Umbilical cord (tissue), 2 donors: Measurements from ENCODE around the gene PCGF3. TPM values are rescaled to one million over a fixed set of nuclear protein-coding genes. Genes with fewer than 3 reads are reported as not detected.
"Not testable (repeated sequence)": the region's sequence is repeated elsewhere in the genome, so short reads cannot be mapped to it uniquely, and the experiment has no call there.

Source experiments
- DNase-seq: peaks from one replicate; pipeline ENCODE4 v3.0.0-alpha.2; 2015; ENCODE audit warnings: low spot score
- total RNA-seq: library from RNA; depleted of rRNA; stranded (reverse); fragments of >200 nt; gene quantifications from one replicate; pipeline ENCODE4 v1.2.3, GENCODE V29; 2014; ENCODE audit warnings: low replicate concordance; ENCODE audit not compliant: insufficient read depth

Gene PCGF3
- total RNA-seq, 1 donor from 2014 or later = 48.4 TPM

GRCh38 chr4:762211-763190 is 56.9 kb downstream of the PCGF3 start:
- DNase-seq = no peak

DNA sequence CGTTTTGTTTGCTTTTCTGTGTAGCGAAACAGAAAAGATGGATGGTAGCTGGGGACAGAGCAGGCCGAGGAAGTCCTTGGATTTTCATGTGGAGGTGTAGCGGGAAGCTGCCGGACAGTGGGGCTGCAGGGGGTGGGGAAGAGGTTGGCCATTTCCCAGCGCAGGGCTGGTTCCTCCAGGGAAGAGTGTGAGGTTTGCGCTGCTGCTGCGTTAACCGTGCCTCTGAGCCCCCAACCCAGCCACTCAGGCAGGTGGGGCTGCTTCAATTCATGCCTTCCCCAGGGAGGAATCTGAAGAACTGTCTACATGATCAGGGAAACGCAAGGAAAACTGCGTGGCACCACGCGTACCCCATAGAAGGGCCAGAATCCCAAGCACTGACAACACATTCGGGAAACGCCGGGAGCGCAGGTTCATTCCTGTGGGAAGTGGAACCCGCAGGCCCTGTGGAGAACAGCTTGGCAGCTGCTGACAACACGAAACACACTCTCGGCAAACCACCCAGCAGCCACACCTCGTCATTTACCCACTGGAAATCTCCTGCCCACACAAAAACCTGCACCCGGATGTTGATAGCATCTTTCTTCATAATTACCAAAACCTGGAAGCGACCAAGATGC is 57.7 kb downstream of the PCGF3 start:
- no peak for DNase-seq

DNA sequence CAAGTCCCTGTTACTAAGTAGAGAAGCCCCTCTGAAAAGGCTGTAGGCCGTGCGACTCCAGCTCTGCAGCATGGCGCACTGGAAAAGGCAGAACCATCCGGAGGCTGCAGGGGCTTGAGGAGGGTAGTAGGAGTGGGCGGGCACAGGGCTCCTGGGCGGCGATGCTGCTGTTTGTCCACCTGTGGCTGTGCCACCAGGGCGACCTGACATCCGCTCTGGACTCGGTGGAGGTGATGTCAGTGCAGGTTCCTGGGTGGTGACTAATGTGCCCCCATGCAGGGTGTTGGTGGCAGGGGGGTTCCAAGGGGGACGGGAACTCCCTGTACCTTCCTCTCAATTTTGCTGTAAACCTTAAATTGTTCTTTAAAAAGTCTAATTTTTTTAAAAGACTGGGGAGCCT is 58.3 kb downstream of the PCGF3 start:
- no peak for DNase-seq

- no peak for DNase-seq
Measured at GRCh38 chr4:764405-765169, 59.0 kb downstream of the PCGF3 start.

- no peak for DNase-seq
Measured at GRCh38 chr4:766152-766515, 60.5 kb downstream of the PCGF3 start.

DNA sequence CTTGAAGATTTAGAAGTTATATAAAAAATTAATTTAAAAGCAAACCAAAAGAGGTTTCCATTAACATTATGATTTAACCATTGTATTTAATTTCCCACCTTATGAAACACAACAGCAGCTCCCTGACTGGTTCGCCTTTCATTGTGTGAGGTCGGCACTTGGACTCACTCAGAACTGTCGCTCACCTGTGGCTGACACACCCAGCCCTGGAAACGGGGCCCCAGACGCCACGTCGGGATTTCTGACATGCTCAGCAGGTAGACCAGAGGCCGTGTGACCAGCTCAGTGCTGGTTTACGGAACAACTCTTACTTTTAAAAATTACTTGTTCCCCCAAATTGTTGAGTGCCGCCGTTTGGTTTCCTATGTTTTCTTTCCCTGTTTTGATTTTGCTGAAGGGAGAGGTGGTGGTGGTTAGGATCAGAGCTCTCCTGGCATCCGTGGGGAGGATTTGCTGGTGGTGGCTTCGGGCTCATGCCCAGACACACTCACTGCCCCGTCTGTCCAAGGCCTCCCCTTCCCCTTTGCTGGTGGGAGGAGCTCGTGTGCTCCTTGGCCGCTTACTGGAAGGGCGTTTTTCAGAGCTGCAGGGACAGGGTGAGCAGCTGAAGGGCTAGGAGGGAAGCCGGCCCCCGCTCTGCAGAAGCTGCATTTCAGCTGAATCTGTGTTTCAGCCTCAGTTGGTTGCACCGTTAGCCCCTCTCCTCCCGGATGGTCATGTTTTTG is 61.1 kb downstream of the PCGF3 start:
- no peak for DNase-seq

DNA sequence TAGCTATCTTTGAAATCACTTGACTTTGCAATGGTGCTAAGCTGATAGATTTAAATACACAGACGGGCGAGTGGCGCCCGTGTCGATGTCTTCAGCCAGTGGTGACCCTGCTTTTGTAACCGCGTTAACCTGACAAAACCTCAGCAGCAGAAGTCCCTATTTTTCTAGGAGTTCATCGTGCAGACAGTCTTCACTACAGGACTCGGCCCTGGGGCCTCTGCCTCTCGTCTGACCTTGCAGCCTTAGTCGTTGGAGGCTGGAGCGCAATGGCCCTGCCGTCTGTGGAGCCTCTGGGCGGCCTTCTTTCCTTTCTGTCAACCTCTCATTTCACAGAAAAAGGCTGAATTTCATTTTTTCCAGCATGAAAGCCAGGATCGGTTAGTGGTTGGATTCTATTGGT is 62.4 kb downstream of the PCGF3 start:
- no peak for DNase-seq

- no peak for DNase-seq
Measured at GRCh38 chr4:768995-769394, 63.4 kb downstream of the PCGF3 start.

DNA sequence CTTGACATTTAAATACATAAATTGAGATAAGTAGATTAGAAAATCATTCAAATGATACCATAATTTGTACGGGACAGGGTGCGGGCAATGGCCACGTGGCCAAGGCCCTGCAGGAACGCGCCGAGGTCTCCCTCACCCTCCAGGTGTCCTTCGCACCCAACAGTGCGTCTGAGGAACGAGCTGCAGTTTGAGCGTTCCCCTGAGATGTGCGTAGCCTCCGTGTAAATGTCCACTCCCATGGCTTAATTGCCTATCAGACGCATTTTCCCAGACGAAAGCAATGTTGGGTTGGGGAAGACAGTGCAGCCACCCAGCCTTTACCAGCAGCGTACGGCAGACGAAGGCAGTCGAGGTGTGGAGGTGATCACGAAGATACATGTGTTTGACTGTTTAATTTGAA is 63.9 kb downstream of the PCGF3 start:
- no peak for DNase-seq

DNA sequence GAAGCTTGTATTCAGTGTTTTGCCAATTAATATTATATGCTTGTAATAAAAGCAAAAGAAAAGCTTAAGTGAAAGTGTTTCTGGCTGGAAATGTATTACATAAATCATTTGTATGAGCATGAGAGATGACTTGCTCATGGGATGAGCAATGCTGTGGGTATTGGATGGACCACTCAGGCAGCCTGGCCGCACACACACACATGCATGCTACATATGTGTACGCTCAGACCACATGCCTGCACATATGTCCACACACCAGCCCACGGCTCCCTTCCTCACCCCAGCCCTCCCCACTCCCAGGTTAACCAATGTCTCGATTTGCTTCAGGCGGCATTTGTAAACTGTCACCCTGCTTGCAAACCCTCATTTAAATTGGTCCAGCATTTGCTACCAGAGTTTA is 64.4 kb downstream of the PCGF3 start:
- DNase-seq = no peak

GRCh38 chr4:771464-771863 is 65.8 kb downstream of the PCGF3 start:
- DNase-seq = no peak

DNA sequence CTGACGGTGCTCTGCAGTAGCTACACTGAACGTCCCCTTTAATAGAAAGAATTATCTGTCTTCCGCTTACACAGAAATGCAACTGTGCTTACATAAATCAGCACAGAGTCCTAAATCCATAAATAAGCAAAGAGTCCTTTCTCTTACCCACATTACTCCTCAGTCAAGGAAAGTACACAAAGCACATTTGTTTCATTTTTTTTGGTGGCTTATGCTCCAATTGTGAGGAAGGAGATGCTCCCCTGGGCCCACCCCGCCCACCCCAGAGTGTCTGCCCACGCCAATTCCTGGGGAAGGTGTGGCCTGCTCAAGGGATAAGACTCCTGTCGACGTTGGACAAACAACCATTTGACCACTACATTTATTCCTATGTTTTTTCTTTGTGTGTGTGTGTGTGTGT is 66.5 kb downstream of the PCGF3 start:
- DNase-seq = no peak

DNA sequence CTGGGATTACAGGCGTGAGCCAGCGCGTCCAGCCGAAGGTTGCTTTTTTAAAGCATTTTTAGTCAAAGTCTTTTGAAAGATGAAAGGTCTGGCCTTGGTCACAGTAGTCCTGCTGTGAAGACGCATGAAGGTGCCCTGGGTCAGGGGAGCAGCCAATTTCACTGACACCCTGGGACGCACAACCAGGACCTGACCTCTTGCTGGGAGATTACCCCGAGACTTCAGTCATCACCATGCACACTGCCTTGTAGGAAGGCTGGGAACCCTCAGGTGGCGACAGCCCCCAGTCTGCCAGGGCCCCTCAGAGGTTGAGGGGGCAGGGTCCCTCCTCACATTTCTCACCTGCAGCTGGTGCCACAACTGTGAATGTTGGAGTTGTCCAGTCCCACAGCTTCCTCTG is 67.1 kb downstream of the PCGF3 start:
- DNase-seq = no peak

- DNase-seq = no peak
Measured at GRCh38 chr4:773214-773613, 67.6 kb downstream of the PCGF3 start.

GRCh38 chr4:774419-775092 is 68.9 kb downstream of the PCGF3 start:
- DNase-seq = not testable (repeated sequence)

- not testable (repeated sequence) for DNase-seq
Measured at GRCh38 chr4:775485-775884, 69.9 kb downstream of the PCGF3 start.

GRCh38 chr4:776743-777441 is 71.3 kb downstream of the PCGF3 start:
- no peak for DNase-seq

DNA sequence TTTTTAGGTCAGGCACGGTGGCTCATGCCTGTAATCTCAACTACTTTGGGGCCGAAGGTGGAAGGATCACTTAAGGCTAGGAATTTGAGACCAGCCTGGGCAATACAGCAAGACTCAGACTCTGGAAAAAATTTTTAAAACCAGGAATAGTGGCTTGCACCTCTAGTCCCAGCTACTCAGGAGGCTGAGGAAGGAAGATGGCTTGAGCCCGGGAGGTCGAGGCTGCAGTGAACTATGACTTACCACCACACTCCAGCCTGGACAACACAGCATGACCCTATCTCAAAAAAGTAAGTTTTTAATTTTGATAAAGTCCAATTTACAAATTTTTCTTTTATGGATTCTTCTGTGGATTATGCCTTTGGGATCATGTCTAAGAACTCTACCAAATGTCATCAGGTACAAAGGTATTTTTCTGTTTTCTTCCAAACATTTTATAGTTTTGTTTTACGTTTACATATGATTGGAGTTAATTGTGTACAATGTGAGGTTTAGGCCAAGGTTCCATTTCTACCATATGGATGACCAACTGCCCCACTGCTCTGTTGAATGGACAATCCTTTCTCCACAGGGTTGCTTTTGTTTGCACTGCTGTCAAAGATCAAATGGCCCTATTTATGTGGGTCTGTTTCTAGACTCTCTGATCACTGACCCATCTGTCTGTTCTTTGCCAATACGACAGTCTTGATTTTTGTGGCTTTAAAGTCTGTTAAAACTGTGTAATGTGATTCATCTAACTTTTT is 72.1 kb downstream of the PCGF3 start:
- no peak for DNase-seq

DNA sequence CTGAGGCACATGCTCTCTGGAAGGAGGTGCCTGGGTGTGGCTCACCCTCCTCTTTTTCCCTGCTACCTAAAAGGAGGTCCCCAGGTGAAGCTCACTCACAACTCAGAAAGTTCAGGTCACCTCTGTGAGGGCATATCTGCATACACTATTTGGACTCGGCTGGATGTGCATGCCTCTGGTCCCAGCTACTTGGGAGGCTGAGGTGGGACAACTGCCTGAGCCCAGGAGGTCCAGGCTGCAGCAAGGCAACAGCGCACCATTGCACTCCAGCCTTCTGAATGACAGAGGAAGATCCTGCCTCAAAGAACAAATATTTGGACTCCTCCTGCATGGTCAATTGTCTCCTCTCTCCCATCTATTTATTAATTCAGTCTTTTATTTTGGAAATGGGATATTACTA is 73.9 kb downstream of the PCGF3 start:
- DNase-seq = no peak

- DNase-seq = not testable (repeated sequence)
Measured at GRCh38 chr4:780255-780654, 74.6 kb downstream of the PCGF3 start.
